Measurements from ENCODE around the gene CMIP.
A peak's percentile ranks its signal among the peaks of the same experiment; 100 is the strongest.

CMIP gene

DNA sequence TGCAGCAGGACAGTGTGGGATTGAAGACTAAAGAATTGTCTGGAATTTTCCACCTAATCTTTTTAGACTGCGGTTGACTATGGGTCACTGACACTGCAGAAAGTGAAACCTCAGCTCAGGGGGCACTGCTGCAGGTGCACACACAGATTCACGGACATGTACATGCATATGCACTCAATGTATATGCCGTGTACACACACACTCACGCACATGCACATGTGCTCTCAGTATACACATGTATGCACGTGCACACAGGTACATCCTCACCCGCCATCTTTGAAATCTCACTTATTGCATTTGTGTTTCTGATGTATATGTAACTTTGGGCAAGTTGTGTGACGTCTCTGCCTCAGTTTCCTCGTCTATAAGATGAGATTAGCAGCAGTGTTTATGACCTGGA is 27.3 kb downstream of the CMIP start:
- TF ChIP-seq, protein P1, sequence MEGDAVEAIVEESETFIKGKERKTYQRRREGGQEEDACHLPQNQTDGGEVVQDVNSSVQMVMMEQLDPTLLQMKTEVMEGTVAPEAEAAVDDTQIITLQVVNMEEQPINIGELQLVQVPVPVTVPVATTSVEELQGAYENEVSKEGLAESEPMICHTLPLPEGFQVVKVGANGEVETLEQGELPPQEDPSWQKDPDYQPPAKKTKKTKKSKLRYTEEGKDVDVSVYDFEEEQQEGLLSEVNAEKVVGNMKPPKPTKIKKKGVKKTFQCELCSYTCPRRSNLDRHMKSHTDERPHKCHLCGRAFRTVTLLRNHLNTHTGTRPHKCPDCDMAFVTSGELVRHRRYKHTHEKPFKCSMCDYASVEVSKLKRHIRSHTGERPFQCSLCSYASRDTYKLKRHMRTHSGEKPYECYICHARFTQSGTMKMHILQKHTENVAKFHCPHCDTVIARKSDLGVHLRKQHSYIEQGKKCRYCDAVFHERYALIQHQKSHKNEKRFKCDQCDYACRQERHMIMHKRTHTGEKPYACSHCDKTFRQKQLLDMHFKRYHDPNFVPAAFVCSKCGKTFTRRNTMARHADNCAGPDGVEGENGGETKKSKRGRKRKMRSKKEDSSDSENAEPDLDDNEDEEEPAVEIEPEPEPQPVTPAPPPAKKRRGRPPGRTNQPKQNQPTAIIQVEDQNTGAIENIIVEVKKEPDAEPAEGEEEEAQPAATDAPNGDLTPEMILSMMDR (IDR thresholded peaks at IDR 0.05; ENCODE audit: low read depth, low read length): no peak
- H3K4me3 ChIP-seq (replicated peaks in 1 of 2; ENCODE audit: low read depth in 2 of 2, low read length in 2 of 2): no peak overlapping the region

DNA sequence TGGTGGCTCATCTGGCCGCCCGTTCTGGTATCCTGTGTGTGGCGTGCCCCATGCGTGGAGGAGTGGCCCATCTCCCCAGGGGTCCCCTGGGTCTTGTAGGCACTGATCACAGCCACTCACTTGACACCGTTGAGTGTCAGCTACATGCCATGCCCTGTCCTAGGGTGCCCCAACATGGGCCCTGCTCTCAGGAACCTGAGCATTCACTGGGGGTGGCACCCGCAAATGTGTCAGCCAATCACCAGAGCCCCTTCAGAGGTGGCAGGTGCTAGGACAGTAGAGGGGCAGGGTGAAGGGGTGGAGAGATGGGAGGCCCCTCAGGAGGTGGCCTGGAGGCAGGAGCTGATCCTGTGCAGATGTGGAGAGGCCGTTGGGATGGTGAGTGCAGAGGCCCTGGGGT is 27.8 kb downstream of the CMIP start:
- TF ChIP-seq, protein P1 (IDR thresholded peaks at IDR 0.05; ENCODE audit: low read depth, low read length): no peak
- no peak for DNase-seq (ENCODE audit: low read depth in 2 of 2)
- no peak overlapping the region for H3K4me3 ChIP-seq (replicated peaks in 1 of 2; ENCODE audit: low read depth in 2 of 2, low read length in 2 of 2)

More for the DNA sequence above, 27.3 kb downstream of the CMIP start:
- no peak for DNase-seq (ENCODE audit: low read depth in 2 of 2)

DNA sequence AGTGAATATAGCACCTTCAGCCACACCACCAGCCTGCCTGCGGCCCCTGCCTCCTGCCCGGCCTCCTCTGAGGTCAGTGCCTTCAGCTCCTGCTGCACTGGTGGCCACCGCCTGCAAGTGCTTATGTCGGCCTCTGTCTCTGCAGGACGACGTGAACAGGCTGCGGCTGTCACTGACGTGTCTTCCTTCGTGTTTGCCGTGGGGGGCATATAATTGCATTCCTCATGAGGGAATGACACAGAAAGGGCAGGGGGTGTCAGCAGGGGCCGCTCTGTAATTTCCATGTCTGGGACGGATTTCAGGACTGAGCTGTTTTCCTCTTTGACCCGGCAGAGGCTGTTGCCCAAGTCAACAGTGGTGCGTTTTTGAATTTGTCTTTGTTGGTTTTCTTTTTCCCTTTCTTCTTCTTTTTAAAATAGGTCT is 28.5 kb downstream of the CMIP start:
- peak in 1 of 2 donors; percentile 23 for DNase-seq (ENCODE audit: low read depth in 2 of 2)
- TF ChIP-seq, protein P1 (IDR thresholded peaks at IDR 0.05; ENCODE audit: low read depth, low read length): no peak
- H3K4me3 ChIP-seq (replicated peaks in 1 of 2; ENCODE audit: low read depth in 2 of 2, low read length in 2 of 2): no peak overlapping the region

DNA sequence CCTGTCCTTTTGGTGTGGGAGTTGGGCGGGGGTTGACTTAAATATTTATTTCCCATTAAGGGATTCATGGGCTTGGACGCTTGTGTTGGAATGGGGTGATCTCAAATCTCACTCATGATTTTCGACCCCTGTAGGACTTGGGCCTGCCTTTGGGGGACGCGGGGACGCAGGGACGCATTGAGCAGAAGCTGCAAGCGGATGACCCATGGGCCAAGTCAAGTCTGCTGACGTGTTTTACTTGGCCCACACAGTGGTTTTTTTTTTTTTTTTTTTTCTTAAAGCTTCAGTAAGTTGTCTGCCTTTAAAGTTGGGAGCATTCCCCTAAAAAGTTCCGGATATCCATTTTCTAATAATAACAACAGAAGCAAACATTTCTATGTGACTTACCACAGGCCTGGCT is 28.9 kb downstream of the CMIP start:
- DNase-seq (ENCODE audit: low read depth in 2 of 2): peak; percentile 72 to 73
- TF ChIP-seq, protein P1 (IDR thresholded peaks at IDR 0.05; ENCODE audit: low read depth, low read length): no peak

DNA sequence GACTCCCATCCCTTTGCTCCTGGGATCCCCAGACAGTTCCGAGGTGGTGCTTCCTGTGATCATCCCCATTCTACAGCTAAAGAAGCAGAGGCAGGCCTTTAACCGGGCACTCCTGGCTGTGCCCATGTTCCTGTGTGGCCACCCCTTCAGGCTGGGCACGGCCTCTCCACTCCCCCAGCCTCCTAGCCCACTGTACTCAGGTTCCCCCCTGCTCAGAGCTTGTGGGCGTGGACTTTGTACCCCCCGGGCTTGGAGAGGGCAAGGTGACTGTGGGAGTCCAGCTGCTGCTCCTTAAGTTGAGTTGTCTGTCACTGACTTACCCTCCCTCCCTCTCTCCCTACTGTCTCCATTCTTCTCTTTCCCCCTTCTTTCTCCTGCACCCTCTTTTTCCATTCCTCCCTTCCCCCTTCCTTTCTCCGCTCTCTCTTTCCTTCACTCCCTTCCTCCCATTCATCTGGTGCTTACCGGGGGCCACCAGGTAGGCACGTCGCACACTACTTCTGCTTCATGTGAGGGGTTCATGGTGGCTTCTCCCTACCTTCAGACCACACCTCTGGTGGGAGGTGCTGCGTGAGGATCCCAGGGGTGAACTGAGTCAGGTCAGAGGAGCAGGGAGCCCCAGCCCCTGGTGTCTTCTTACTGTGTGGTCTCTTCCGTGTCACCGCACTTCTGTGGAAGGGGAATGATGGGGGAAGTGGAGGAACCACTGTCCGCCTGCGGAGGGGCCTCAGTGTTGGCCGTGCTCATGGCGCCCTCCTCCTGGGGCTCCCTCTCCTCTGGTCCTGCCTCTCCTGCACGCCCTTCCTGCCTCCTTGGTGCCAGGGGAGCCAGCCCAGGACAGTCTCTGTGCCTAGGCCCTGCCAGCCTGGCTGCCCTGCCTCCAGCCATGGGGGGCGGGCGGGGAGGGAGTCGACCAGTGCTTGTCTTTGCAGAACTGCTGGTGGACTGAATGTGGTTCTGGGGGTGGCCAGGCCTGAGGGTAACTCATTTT is 29.7 kb downstream of the CMIP start:
- TF ChIP-seq, protein P1 (IDR thresholded peaks at IDR 0.05; ENCODE audit: low read depth, low read length): no peak
- DNase-seq (ENCODE audit: low read depth in 2 of 2): no peak
- H3K4me3 ChIP-seq (replicated peaks in 1 of 2; ENCODE audit: low read depth in 2 of 2, low read length in 2 of 2): no peak overlapping the region

More for the DNA sequence above, 28.9 kb downstream of the CMIP start:
- H3K4me3 ChIP-seq (replicated peaks in 1 of 2; ENCODE audit: low read depth in 2 of 2, low read length in 2 of 2): no peak overlapping the region

DNA sequence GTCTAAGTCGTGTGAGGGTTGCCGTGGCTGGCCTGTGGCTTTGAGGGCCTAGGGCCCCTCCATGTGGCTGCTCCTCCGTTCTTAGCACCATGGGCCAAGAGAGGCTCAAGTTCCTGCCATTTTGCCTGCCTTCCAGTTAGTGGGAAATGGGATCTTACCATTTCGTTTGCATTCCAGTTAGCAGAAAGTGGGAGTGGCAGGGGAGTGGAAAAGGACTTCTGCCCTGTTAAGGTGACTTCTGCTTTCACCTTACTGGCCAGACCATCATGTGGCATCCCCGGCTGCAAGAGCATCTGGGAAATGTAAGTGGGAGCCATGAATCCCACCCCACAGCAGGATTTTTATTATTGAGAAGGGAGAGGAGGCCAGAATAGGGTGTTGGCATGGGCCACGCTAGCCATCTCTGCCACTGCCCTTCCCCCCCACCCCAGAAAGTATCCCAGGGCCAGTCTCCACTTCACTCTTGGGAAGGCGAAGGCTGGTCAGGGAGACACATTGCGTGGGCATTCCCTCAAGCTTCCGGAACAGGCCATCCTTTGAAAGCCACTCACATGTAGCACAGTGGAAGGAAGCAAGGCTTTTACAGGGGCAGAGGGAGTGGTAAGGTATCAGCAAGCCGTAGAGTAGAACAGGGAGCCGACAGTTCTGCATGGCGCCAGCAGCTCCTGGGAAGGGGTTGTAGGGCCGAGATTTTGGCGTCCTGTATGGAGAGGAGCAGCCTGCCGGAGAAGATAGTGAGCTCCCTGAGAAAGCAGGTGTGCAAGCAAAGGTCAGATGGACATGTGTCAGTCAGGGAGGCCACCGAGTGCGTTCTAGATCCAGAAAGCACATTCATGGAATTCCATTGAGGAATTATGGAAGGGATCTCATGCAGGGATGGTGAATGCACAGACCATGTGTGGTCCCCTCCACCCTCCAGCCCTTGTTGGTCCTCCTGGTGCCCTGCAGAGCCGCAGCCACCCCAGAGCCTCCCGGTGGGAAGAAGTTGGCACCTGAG is 33.4 kb downstream of the CMIP start:
- TF ChIP-seq, protein P1 (IDR thresholded peaks at IDR 0.05; ENCODE audit: low read depth, low read length): no peak
- H3K4me3 ChIP-seq (replicated peaks in 1 of 2; ENCODE audit: low read depth in 2 of 2, low read length in 2 of 2): no peak overlapping the region
- DNase-seq (ENCODE audit: low read depth in 2 of 2): no peak

Data from cardiac fibroblast (primary cell).